Heart right ventricle (tissue), 16 donors: ENCODE data around the gene BRME1. TPM values are rescaled to one million over a fixed set of nuclear protein-coding genes. Genes with fewer than 3 reads are reported as not detected.

Experiments used
- ATAC-seq, 8 donors: fragments of 200-7000 bp; cut with Tn5 transposase; one replicate each; pipeline ENCODE4 v1.9.1; 2020; ENCODE audit warnings: mild to moderate bottlenecking in 8 of 8, moderate library complexity in 8 of 8, moderate number of reproducible peaks in 1 of 8
- DNase-seq, 2 donors: peaks; one replicate each; pipeline ENCODE4 v3.0.0-alpha.2; 2020
- H3K27ac ChIP-seq, 10 donors: fragments of 200-600 bp; sonication (generic) in 2 of 10; one replicate each; pipeline versions ENCODE4 v1.5.0 to v1.8.0; 2020 to 2022; ENCODE audit warnings: mild to moderate bottlenecking in 3 of 10
- H3K27me3 ChIP-seq, 7 donors: fragments of 200-600 bp; one replicate each; pipeline ENCODE4 v1.8.0; 2021 to 2022; ENCODE audit warnings: mild to moderate bottlenecking in 2 of 7
- H3K36me3 ChIP-seq, 9 donors: fragments of 200-600 bp; sonication (generic) in 1 of 9; one replicate each; pipeline versions ENCODE4 v1.5.0 to v1.8.0; 2020 to 2022; ENCODE audit warnings: mild to moderate bottlenecking in 2 of 9
- H3K4me1 ChIP-seq, 9 donors: fragments of 200-600 bp; sonication (generic) in 1 of 9; one replicate each; pipeline versions ENCODE4 v1.5.0 to v1.8.0; 2020 to 2022; ENCODE audit warnings: mild to moderate bottlenecking in 4 of 9
- H3K4me3 ChIP-seq, 10 donors: fragments of 200-600 bp; sonication (generic) in 2 of 10; one replicate each; pipeline versions ENCODE4 v1.5.0 to v1.8.0; 2020 to 2022; ENCODE audit warnings: mild to moderate bottlenecking in 7 of 10, moderate library complexity in 2 of 10
- H3K9me3 ChIP-seq, 11 donors: fragments of 200-600 bp in 10 of 11; sonication (generic) in 2 of 11; one replicate each; pipeline versions ENCODE4 v1.5.0 to v1.8.0; 2013 to 2022; ENCODE audit warnings: mild to moderate bottlenecking in 2 of 11, control low read depth in 1 of 11, moderate library complexity in 1 of 11
- WGBS, 2 donors: extraction: QIAGEN DNeasy Blood & Tissue Kit; methylation state at CpG; one replicate each; pipeline ENCODE4 v1.1.7; 2013; ENCODE audit warnings: inconsistent platforms in 1 of 2; 5-methylcytosine and 5-hydroxymethylcytosine counted together
- intact Hi-C, 10 donors: fragments of 100-400 bp; cut with DNase I; formaldehyde crosslinking; loops; one replicate each; pipeline versions ENCODE4 v1.11.1 to v1.14.2; 2022
- polyA plus RNA-seq, 2 donors: library from polyadenylated mRNA; stranded (reverse); fragments of 200-250 nt; gene quantifications; one replicate each; pipeline ENCODE4 v1.2.3, GENCODE V29; 2013
- total RNA-seq, 10 donors: library from RNA; stranded (reverse); fragmentation: NEBNext Ultra II Directional in 3 of 10; extraction: Animal tissue kit (Norgen Biotek cat#: 25700) in 3 of 10; gene quantifications; one replicate each; pipeline versions ENCODE4 v1.2.1 to v1.2.4, GENCODE V29; 2021 to 2023
- TF ChIP-seq, protein P1 (sequence below), 9 donors: fragments of 200-600 bp; sonication (generic) in 2 of 9; IDR thresholded peaks; one replicate each; pipeline versions ENCODE4 v1.5.0 to v1.8.0; 2021 to 2022; ENCODE audit warnings: antibody characterized with exemption in 9 of 9, mild to moderate bottlenecking in 5 of 9, moderate library complexity in 1 of 9
- donor health status: Arrhythmogenic right ventricular cardiomyopathy.
- donor health status: ischemic (EF 13 %, LVEDD 7.1; RV severe dilation, severe dysfunction).
- donor health status: healthy with polysubstance abuse.
- donor health status: DM: no; HTN: yes; CAD: no.
- donor health status: DM: no; HTN: no; CAD: no.
- donor health status: ischemic (EF 25% LVEDD 6.9; RV normal size, moderate dysfunction).
- donor health status: ischemic (EF 25% LVEDD 5.7; RV mildly dilated, moderate dysfunction).
- donor health status: healthy.
- donor health status: DM: yes; HTN: yes; CAD: no.
- donor health status: Ischemic cardiomyopathy.
- donor health status: ischemic (EF 35%, LVEDD 5.7; RV mildly dilated, moderate dysfunction).
- donor health status: nonischemic (EF 11% LVEDD 7.7; RV severe dilation, severe dysfunction).
- donor health status: DM: yes; HTN: yes; CAD: no.
- donor health status: PGD.
- donor health status: ischemic (EF 29% LVEDD 5.4; RV normal size, mild dysfunction).
- donor health status: nonischemic (EF 23%, LVEDD 6.1; RV moderate dilation, normal function).

The BRME1 gene
- total and polyA plus RNA-seq, 12 donors: 0.19 to 2.0 (median 0.63) TPM; not detected in 2

DNA sequence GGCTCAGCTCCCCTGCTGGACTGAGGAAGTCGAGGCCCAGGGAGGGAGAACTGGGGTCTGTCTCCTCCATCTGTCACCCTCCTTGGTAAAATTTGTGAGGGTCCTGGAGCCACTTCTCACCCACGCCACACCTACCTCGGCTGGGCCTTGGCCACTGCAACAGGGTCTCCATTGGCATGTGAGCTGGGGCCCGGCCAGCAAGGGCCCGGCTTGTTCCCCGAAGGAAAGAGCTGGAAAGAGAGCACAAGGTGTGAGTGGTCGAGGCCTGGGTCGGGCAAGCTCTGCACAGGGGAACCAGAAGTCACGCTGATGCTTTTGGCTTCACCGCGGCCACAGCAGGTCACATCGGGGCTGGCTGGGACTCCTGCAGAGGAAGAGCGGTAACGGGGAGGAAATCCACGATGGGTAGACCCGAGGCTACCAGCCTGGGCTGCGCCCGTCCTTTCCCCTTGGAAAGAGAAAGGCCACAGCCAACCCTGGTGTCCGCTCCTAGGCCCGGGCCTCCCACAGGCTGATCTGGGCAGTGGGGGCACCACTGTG is 20.0 kb downstream of the BRME1 start:
- no peaks in the 10 kb centered on the region for H3K9me3 ChIP-seq
- H3K36me3 ChIP-seq: no peaks in the 10 kb centered on the region
- DNase-seq (no peak), ATAC-seq (no peak)
- intact Hi-C loops: loop anchor here in 4 of 10 donors (10.0 kb wide), 4 partner anchors 149 to 459 kb away; partner anchors contain the start of genes ASF1B (in 1 of the 4) and IL27RA (in 1 of the 4)
- 88 to 90% methylated on average over 20 of the region's 20 CpGs for WGBS, 2 donors
- H3K27me3 ChIP-seq: no peaks in the 10 kb centered on the region
- H3K27ac ChIP-seq: no peak overlapping the region
- no peak overlapping the region for H3K4me3 ChIP-seq
- TF ChIP-seq, protein P1, sequence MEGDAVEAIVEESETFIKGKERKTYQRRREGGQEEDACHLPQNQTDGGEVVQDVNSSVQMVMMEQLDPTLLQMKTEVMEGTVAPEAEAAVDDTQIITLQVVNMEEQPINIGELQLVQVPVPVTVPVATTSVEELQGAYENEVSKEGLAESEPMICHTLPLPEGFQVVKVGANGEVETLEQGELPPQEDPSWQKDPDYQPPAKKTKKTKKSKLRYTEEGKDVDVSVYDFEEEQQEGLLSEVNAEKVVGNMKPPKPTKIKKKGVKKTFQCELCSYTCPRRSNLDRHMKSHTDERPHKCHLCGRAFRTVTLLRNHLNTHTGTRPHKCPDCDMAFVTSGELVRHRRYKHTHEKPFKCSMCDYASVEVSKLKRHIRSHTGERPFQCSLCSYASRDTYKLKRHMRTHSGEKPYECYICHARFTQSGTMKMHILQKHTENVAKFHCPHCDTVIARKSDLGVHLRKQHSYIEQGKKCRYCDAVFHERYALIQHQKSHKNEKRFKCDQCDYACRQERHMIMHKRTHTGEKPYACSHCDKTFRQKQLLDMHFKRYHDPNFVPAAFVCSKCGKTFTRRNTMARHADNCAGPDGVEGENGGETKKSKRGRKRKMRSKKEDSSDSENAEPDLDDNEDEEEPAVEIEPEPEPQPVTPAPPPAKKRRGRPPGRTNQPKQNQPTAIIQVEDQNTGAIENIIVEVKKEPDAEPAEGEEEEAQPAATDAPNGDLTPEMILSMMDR (IDR thresholded peaks at IDR 0.05): no peak
- H3K4me1 ChIP-seq: peaks cover 0 to 19% (median 16%) of the 10 kb centered on the region in 9 donors

- DNase-seq: no peak
- no peak overlapping the region for H3K27ac ChIP-seq
- ATAC-seq: no peak
- no peaks in the 10 kb centered on the region for H3K27me3 ChIP-seq
- intact Hi-C loops: loop anchor here in 7 of 10 donors (5.0 to 10.0 kb wide), 11 partner anchors 67 to 462 kb away; partner anchors contain the start of genes ASF1B (in 2 of the 7), DCAF15 (in 2 of the 7), IL27RA (in 2 of the 7) and MISP3 (in 1 of the 7)
- no peaks in the 10 kb centered on the region for H3K36me3 ChIP-seq
- H3K4me1 ChIP-seq: peaks cover 0 to 28% (median 23%) of the 10 kb centered on the region in 9 donors
- no peak overlapping the region for H3K4me3 ChIP-seq
- WGBS, 2 donors: 73 to 74% methylated on average over 26 of the region's 26 CpGs
- TF ChIP-seq, protein P1 (IDR thresholded peaks at IDR 0.05): no peak
- H3K9me3 ChIP-seq: no peaks in the 10 kb centered on the region
Measured at GRCh38 chr19:13884726-13885591, 21.0 kb downstream of the BRME1 start.

- H3K36me3 ChIP-seq: no peaks in the 10 kb centered on the region
- ATAC-seq (no peak), DNase-seq (no peak)
- H3K4me3 ChIP-seq: no peak overlapping the region
- H3K4me1 ChIP-seq: peaks cover 0 to 36% (median 28%) of the 10 kb centered on the region in 9 donors
- intact Hi-C loops: loop anchor here in 7 of 10 donors (5.0 to 10.0 kb wide), 11 partner anchors 69 to 464 kb away; partner anchors contain the start of genes ASF1B (in 2 of the 7), DCAF15 (in 2 of the 7), IL27RA (in 2 of the 7) and MISP3 (in 1 of the 7)
- TF ChIP-seq, protein P1 (IDR thresholded peaks at IDR 0.05): no peak
- 81 to 87% methylated on average over 10 of the region's 10 CpGs for WGBS, 2 donors
- H3K27ac ChIP-seq: no peak overlapping the region
- H3K27me3 ChIP-seq: no peaks in the 10 kb centered on the region
- H3K9me3 ChIP-seq: no peaks in the 10 kb centered on the region
Measured at GRCh38 chr19:13883516-13884064, 22.3 kb downstream of the BRME1 start.

- Histone ChIP-seq H3K27me3 (no peaks in the 10 kb centered on the region), H3K4me1 (peaks cover 0 to 36% (median 28%) of the 10 kb centered on the region in 9 donors), H3K4me3 (no peak overlapping the region), H3K27ac (peak overlapping the region in 3 of 10 donors; percentile 73 to 82 (median 82)), H3K9me3 (no peaks in the 10 kb centered on the region), H3K36me3 (no peaks in the 10 kb centered on the region)
- DNase-seq (no peak), ATAC-seq (no peak)
- intact Hi-C loops: loop anchor here in 7 of 10 donors (5.0 to 10.0 kb wide), 11 partner anchors 69 to 464 kb away; partner anchors contain the start of genes ASF1B (in 2 of the 7), DCAF15 (in 2 of the 7), IL27RA (in 2 of the 7) and MISP3 (in 1 of the 7)
- TF ChIP-seq, protein P1 (IDR thresholded peaks at IDR 0.05): no peak
- 95 to 96% methylated on average over 12 of the region's 12 CpGs for WGBS, 2 donors
Measured at GRCh38 chr19:13882836-13883235, 23.1 kb downstream of the BRME1 start.
